Left renal cortex interstitium (tissue), 4 donors: Measurements from ENCODE around the gene DEFB129. TPM values are rescaled to one million over a fixed set of nuclear protein-coding genes. Genes with fewer than 3 reads are reported as not detected.
"Not testable (repeated sequence)": the region's sequence is repeated elsewhere in the genome, so short reads cannot be mapped to it uniquely, and the experiment has no call there.

Experiments
- DNase-seq, 4 donors: peaks; one replicate each; pipeline ENCODE4 v3.0.0-alpha.2; 2013; ENCODE audit warnings: low read depth in 4 of 4, low spot score in 2 of 4, missing footprints in 1 of 4
- polyA plus RNA-seq, 4 donors: library from polyadenylated mRNA; unstranded; fragments of 120-200 nt; gene quantifications; one replicate each; pipeline ENCODE4 v1.2.1, GENCODE V29; 2013; ENCODE audit not compliant: insufficient read length in 4 of 4

DEFB129 gene
- polyA plus RNA-seq, 4 donors, result not detected

DNA sequence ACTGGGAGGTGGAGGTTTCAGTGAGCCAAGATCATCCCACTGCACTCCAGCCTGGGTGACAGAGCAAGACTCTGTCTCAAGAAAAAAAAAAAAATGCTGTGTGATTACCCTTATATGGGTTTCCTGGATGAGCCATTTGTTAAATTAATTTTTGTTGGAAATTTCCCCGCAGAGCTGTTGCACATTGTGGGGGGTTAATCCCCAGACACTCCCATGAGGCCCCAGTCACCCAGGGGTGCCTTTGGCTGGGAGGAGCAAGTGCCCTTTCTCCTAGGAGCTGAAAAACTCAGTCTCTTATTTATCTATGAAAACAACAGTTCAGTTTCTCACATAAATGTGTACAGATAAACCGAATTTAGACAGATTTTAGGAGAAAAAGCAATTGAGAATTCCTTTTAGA, 25.7 kb downstream of the DEFB129 start:
- DNase-seq, result no peak

DNA sequence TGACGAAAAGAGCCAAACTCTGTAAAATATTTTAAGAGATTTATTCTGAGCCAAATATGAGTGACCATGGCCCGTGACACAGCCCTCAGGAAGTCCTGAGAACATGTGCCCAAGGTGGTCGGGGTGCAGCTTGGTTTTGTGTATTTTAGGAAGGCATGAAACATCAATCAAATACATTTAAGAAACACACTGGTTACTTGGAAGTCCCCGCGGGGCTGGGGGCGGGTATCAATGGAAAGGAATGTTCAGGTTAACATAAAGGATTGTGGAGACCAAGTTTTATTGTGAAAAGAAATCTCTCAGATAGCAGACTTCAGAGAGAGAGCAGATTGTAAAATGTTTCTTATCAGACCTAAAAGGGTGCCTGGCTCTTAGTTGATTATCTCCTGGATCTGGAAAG, 26.4 kb downstream of the DEFB129 start:
- not testable (repeated sequence) for DNase-seq

DNA sequence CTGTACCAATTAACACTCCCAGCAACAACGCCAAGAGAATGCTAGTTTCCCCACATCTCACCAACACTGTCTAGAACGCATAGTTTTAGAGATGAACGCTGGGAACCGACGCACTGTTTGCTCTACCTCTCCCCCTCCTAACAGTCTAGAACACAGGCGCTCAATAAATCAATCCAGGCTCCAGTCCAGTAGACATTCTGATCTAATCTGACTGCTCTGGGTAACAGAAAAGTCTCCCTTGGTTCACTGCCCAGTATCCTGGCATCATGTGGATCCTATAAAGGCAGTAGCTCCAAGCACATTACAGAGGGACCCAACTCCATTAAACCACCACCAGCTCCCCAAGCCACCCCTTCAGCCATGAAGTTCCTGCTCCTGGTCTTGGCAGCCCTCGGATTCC, 30.4 kb downstream of the DEFB129 start, which contains the start of gene DEFB132:
Gene DEFB132, plus strand, starts transcription at position 306 of the 400 bp plus-strand sequence. Its CDS starts 55 bp downstream, at position 361.
- DNase-seq, result no peak

DNA sequence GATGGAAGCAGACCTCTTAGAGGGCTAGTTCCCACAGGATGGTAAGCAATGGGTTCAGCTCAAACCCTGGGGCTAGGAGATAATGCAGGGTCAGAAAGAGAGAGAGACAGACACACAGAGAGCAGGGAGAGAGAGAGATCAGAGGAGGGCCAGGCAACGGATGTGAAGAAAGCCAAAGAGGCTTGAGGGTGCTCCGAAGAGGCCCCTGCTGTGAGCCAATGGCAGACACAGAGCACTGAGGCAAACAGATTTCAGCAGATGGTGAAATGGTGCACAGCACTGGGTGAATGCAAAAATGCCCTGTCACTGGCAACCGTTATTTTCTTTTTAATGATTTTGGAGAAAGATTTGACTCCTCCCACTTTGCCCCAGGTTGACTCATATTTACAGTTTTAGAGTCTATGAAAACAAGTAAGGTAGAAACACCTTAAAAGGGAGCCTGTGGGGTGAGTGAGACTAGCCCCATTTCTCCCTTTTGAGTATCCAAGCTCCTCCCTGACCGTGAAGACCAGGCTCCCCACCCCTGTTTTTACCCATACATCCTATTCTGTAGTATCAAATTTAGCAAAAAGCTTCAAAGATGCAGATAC, 31.3 kb downstream of the DEFB129 start:
- DNase-seq, result no peak

DNA sequence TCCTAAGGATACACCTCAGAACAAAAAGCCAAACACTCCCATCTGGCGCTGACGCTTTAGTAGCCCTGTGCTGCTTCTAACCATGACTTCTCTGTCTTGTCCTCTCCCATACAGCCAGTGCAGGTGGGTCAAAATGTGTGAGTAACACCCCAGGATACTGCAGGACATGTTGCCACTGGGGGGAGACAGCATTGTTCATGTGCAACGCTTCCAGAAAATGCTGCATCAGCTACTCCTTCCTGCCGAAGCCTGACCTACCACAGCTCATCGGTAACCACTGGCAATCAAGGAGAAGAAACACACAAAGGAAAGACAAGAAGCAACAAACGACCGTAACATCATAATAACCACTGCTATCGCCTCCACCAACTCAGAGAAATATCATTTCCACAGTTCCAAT, 31.9 kb downstream of the DEFB129 start:
- DNase-seq, result no peak

DNA sequence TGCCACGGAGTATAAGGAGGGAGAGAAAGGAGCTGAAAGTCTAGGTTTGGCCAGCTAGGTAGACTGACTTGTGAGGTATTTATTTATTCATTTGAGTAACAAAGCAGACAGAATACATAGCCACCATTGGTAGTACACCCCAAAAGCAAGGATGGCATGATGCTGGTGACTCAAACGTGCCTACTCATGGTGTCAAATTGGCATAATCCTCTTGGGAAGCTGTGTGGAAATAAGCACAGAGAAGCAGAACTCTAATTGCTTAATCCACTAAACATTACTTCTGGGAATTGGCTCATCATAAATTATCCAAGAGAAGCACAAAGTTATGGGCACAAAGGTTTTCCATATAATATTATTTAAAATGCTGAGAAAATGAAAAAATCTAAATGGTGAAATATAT, 32.9 kb downstream of the DEFB129 start:
- DNase-seq, result no peak

DNA sequence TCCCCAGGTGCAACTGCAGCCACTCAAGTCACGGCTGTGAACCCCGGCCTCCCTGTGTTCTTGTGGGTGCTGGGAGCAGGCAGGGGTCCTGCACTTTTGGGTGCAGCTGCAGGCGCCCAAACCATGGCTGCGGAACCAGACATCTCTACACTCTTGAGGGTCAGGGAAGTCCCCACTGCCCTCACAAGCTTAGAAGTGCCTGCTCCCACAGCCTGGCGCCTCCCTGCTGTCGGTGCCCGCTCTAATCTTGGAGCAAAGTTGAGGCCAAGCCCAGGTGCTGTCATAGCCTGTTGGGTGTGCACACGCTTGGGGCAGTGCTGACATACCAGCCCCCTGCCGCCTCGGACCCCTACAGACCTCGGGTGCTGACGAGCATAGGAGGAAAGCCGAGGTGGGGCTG, 36.6 kb downstream of the DEFB129 start:
- DNase-seq, result no peak

DNA sequence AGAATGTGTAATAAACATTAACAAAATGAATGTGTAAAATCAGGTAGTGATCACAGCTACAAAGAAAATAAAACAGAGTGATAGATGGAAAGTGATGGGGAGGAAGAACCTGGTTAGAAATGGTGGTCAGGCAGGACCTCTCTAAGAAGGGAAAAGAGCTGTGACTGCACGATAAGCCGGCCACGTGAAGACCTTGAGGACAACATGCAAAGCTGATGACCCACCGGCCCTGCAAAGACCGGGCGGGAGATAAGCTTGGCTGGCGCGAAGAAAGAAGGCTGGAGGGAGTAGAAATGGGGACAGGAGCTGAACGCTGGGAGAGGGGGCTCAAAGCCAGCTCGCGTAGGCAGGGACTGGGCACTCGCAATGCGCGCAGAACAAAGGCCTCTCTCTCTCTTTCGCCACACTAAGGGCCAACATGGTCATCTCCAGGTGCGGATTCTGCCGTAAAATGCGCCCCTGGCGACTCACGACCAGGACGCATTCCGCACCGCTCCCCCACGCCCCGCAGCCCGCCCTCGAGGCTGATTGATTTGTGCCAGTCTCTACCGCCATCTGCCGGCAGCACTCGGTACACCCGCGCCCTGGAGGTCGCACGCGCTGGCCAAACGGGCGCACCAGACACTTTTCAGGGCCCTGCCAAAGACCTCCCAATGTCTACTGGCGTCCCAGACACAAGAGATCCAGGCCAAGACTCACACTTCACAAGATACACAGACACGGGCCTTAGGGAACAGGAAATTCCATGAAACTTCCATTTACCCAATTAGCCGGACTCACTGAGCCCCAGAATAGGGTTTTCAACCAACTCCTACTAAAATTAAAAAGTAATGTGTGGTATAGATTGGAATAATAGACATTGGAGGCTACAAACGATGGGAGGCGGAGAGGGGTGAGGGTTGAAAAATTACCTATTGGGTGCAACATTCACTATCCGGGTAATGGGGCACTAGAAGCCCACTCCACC, 39.8 kb downstream of the DEFB129 start:
- DNase-seq, result peak in 3 of 4 donors; percentile 53 to 73 (median 72)

DNA sequence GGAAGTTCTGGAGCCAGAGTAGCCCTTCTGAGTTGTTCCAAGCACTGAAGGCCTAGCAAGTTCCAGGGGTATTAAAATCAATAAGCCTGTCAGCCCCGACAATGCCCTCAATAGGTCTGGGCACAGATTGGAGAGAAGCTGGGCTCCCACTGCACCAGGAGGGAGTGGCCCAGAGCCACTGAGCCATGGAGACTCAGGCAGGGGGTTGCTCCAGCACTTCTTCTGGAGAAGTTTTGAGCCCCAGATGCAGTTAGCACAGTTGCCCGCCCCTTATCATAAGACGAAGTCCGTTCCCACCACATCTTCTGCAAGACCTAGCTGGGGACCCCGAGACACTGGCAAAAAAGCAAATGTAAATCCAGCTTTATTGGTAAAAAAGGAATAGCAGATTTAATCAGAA, 43.5 kb downstream of the DEFB129 start:
- DNase-seq, result no peak

DNA sequence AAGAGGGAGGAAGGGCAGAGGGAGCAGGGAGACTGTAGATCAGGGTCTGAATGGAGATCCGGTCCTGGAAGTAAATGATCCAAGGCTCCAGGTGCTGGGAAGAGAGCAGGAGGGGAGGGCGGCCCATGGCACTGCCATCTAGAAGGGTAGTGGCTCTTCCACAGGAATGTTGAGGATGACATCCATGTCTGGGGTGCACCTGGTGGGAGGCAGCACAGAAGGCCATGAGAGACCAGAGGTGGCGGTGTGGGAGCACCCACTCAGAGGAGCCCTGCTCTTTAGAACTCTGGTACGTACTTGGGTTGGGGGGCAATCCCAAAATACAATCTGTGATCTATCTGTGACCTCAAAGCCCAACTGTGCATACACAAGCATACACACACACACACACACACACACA, 44.0 kb downstream of the DEFB129 start:
- DNase-seq, result no peak

DNA sequence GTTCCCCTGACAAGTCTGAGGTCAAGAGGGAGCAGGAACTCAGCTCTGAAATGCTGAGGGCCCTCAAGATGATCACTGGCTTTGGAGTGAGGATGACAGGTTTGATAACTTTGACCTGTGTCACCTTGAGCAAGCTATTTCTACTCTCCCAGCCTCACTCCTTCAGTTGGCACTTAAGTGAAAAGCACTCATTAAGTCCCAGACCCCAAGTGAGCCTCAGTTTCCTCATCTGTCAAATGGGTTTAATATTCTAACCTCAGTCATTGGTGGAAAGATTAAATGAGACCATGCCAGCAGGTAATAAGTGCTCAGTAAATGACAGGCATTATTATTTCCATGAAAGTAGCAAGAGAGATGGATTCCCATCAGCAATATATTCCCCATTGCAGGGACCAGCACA, 44.5 kb downstream of the DEFB129 start:
- no peak for DNase-seq

DNA sequence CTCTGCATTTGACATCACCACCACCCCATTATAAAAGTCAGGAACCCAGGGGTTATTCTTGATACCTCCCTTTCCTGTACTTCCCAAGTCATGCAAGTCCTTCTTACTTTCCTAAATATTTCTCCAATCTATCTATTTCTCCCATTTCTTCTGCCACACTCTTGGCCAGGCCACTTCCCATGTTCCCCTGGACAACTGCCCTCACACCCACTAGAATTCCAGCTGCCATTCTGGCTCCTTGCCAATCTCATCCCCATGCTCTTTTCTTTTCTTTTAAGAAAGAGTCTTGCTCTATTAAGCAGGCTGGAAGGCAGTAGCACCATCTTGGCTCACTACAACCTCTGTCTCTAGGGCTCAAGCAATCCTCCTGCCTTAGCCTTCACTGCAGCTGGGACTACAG, 45.7 kb downstream of the DEFB129 start:
- DNase-seq, result no peak

DNA sequence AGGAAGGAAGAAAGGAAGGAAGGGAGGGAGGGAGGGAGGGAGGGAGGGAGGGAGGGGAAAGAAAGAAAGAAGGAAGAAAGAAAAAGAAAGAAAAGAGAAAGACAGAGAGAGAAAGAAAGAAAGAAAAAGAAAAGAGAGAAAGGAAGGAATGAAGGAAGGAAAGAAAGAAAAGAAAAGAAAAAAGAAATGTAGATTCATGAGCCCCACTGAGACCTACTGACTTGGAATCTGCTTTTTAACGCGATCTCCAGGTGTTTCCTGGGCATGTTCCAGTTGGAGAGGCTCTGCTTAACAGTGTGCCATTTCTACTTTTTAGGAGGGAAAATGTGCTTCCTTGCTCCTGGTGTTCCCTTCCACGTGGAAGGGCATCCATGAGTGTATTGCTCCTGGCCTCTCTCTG, 46.8 kb downstream of the DEFB129 start:
- no peak for DNase-seq

DNA sequence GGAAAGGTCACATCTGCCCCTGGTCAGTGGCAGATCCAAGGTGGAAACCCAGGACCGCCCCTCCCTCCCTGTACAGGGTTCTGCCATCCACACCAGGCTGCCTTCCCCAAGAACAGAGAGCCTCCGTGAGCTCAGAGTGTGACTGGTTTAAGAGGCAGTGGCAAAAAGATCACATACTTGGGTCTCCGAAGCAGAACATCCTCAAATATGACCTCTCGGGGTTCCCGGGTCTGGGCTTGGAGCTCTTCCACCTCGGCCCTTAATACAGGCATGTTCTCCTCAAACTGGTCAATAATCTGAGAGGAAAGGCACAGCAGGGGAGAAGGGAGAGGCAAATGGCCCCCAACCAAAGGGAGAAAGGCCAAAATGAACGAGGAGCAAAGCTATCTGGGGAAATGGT, 48.7 kb downstream of the DEFB129 start:
- DNase-seq, result no peak

DNA sequence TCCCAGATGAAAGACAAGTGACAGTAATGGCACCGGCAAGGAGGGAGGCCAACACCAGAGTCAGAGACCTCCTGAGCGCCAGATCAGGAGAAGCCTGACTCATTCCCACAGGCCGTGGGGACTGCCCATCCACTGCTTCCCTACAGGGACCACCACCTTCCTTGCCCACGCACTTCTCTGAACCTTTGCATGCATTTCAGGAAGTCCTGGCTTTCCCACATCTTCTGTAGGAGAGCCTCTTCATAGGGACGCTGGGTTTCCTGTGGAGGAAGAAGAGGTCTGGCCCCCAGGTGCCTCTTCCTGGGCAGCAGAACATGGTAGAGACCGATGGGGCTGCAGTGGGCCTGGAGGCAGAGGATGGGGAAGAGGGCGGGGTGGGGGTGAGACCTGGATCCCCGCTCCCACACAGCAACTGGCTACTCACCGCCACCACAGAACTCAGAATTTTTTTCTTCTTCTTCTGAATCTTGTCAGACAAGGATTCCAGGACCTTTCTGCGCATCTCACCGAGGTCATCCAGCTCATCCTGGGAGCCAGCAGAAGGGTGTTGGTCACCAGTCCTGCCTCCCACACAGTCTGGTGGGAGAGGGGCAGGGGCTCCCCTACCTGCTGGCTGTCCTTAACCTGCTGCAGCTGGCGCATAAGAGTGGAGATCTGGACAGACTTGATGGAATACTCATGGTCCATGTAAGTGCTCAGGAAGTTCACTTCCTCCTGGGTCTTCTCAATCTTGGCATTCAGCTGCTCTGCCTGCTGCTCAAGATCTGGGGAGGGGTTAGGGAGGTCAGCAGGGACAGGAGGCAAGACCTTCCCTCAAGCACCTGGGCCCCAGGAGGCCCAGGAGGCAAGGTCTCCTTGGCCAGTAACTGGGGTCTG, 49.8 kb downstream of the DEFB129 start:
- DNase-seq, result no peak

DNA sequence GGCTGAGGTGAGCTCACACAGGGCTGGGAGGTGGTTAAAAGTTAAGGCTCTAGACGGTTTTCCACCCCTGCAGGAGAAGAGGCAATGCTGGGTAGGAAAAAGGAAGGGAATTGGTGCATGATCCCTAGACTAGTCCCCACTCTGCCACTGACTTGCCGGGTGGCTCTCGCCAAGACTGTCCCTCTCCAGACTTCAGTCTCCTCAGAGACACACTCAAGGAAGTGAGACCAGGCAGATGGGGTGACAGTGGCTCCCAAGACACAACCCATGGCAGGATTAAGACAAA, 50.4 kb downstream of the DEFB129 start:
- DNase-seq, result no peak

DNA sequence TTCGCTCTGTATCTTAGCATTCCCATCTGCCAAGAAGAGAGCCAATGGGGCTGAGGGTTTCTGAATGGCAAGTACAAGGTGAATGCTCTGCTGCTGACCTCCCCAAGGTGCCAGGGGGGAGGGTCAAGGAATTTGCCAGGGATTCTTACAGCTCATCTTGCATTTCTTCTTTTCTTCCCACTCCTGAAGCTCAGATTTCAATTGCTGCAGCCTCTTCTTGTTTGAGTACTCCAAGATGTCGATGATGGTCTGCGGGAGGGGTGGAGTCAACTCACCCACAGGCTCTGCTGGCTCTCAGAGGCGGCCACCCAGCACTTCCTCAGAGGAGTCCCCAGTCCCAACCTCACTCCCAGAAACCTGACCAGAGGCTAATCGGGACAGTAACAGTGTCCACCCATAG, 51.1 kb downstream of the DEFB129 start:
- no peak for DNase-seq

DNA sequence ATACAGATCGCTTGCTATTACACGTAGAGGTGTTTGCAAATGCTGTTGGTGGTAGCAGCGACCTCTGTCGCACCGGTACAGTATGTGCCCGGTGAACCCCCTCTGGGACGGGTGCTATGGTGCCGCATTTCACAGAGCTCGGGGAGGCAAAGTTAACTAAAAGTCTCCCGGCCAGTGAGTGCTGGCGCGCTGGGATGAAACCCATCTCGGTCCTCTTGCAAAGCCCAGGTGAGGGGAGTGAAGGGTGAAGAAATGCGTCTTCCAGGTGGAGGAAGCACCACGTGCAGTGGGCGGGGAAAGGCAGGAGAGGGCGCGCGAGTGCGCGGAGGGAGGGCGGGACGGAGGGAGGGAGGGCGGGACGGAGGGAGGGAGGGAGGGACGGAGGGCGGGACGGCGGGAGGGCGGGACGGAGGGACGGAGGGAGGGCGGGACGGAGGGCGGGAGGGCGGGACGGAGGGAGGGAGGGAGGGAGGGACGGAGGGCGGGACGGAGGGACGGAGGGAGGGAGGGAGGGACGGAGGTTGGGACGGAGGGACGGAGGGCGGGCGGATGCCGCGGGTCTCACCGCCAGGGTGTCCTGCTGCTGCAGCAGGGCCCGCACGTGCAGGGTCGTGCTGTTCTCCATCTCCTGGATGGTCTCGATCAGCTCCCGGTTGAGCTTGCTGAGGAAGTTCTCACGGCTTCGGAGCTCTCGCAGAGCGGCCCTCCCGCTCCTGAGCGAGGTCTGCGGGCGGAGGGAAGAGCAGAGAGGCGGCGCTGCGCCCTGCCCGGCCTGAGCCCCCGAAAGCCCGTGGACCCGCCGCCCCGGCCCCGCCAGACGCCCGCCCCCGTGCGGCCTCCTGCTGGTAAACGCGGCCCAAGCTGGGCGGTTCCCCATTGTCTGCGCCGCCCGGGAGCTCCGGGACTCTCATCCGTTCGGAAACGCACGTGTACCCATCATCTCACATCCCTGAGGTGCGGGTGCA, 51.8 kb downstream of the DEFB129 start:
- no peak for DNase-seq
